Urinary bladder (tissue), 4 donors: ENCODE results near the gene RASD2. TPM values are rescaled to one million over a fixed set of nuclear protein-coding genes. Genes with fewer than 3 reads are reported as not detected.

Experiments used
- DNase-seq: peaks from one replicate; pipeline ENCODE4 v3.0.0-alpha.2; 2015; ENCODE audit errors: extremely low spot score
- H3K27ac ChIP-seq: one replicate; pipeline ENCODE4 v1.5.1; 2013; ENCODE audit warnings: low read depth, mild to moderate bottlenecking, moderate library complexity
- H3K36me3 ChIP-seq: one replicate; pipeline ENCODE4 v1.6.1; 2013; ENCODE audit warnings: mild to moderate bottlenecking, moderate library complexity; ENCODE audit not compliant: insufficient read depth
- H3K4me1 ChIP-seq: one replicate; pipeline ENCODE4 v1.6.1; 2013; ENCODE audit warnings: mild to moderate bottlenecking, moderate library complexity; ENCODE audit not compliant: insufficient read depth
- H3K4me3 ChIP-seq: one replicate; pipeline ENCODE4 v1.5.1; 2013; ENCODE audit warnings: low read depth, low read length
- WGBS: extraction: QIAGEN DNeasy Blood & Tissue Kit; methylation state at CpG from one replicate; pipeline ENCODE4 v1.1.7; 2013; 5-methylcytosine and 5-hydroxymethylcytosine counted together
- polyA plus RNA-seq: library from polyadenylated mRNA; stranded (reverse); fragments of 200-250 nt; gene quantifications from one replicate; pipeline ENCODE4 v1.2.3, GENCODE V29; 2013
- total RNA-seq: library from RNA; depleted of rRNA; stranded (reverse); fragments of >200 nt; gene quantifications from one replicate; pipeline ENCODE4 v1.2.3, GENCODE V29; 2014
- donor health status: healthy with polysubstance abuse.
- donor health status: healthy.

The RASD2 gene
- total and polyA plus RNA-seq, 2 donors = 0.42 to 7.9 TPM

GRCh38 chr22:35580351-35581022 is 39.9 kb downstream of the RASD2 start:
- H3K27ac ChIP-seq = no peak overlapping the region
- no peak for DNase-seq
- H3K4me1 ChIP-seq = no peaks in the 10 kb centered on the region
- no peak overlapping the region for H3K4me3 ChIP-seq
- 85% methylated on average over 10 of the region's 10 CpGs for WGBS
- no peaks in the 10 kb centered on the region for H3K36me3 ChIP-seq

DNA sequence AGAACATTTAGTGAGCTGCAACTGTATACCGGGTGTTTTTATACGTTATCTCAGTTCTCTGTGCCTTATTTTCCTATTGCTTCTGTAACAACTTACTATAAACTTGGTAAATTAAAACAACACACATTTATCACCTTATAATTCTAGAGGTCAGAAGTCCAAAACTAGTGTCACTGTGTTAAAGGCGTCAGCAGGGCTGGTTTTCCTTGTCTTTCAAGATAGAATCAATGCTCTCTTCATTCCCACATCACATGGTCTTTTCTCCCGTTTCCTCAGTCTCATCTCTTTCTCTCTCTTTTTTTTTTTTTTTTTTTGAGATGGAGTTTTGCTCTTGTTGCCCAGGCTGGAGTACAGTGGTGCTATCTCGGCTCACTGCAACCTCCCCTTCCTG is 40.4 kb downstream of the RASD2 start:
- Histone ChIP-seq H3K4me1 (no peaks in the 10 kb centered on the region), H3K36me3 (no peaks in the 10 kb centered on the region), H3K4me3 (no peak overlapping the region), H3K27ac (no peak overlapping the region)
- 90% methylated on average over 5 of the region's 5 CpGs for WGBS
- no peak for DNase-seq

- WGBS = 49% methylated on average over 11 of the region's 11 CpGs
Measured at GRCh38 chr22:35582218-35582860, 41.7 kb downstream of the RASD2 start.

GRCh38 chr22:35582861-35583670 is 42.4 kb downstream of the RASD2 start:
- H3K4me1 ChIP-seq = no peaks in the 10 kb centered on the region
- no peak for DNase-seq
- no peak overlapping the region for H3K27ac ChIP-seq
- no peaks in the 10 kb centered on the region for H3K36me3 ChIP-seq
- H3K4me3 ChIP-seq = no peak overlapping the region
- WGBS = 30% methylated on average over 13 of the region's 13 CpGs

More at GRCh38 chr22:35582218-35582860, 41.7 kb downstream of the RASD2 start:
- Histone ChIP-seq H3K4me3 (no peak overlapping the region), H3K27ac (no peak overlapping the region), H3K4me1 (no peaks in the 10 kb centered on the region), H3K36me3 (no peaks in the 10 kb centered on the region)
- no peak for DNase-seq

DNA sequence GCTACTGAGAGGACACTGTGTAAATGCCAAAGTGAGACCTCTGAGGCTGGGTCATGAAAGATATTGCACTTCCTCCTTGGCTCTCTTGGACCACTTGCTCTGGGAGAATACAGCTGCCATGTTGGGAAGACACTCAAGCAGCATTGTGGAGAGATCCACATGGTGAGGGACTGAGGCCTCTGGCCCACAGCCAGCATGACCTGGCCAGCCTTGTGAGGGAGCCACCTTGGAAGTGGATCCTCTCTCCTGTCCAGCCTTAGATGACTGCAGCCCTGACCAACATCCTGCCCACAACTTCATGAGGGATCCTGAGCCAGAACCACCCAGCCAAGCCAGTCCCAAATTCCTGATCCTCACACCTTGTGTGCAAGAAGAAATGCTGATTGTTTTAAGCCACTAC is 46.1 kb downstream of the RASD2 start:
- DNase-seq = no peak
- H3K4me1 ChIP-seq = no peaks in the 10 kb centered on the region
- no peaks in the 10 kb centered on the region for H3K36me3 ChIP-seq
- no peak overlapping the region for H3K4me3 ChIP-seq
- no peak overlapping the region for H3K27ac ChIP-seq

GRCh38 chr22:35587447-35587870 is 46.8 kb downstream of the RASD2 start:
- no peak for DNase-seq
- H3K4me1 ChIP-seq = no peaks in the 10 kb centered on the region
- H3K36me3 ChIP-seq = no peaks in the 10 kb centered on the region
- H3K27ac ChIP-seq = no peak overlapping the region
- no peak overlapping the region for H3K4me3 ChIP-seq
- WGBS = 53% methylated on average over 6 of the region's 6 CpGs

DNA sequence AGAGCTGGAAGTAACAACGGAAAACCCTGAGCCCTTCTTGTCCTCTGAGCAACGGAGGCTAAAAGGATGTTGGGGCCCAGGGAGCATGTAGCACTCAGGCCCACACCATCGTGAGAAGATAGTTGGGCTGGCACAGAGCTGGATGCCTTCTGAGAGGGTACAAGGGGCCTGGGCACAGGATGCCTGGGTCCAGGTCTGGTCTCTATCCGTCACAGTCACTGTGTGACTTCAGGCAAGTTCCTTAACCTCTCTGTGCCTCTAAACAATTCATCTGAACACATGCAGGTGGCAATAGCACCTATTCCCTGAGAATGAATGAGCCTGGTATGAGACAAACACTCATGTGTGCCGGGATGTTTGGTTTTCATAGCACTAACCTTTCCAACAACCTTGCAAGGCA is 47.3 kb downstream of the RASD2 start:
- no peak overlapping the region for H3K27ac ChIP-seq
- DNase-seq = no peak
- no peak overlapping the region for H3K4me3 ChIP-seq
- no peaks in the 10 kb centered on the region for H3K36me3 ChIP-seq
- 72% methylated on average over 5 of the region's 5 CpGs for WGBS
- no peaks in the 10 kb centered on the region for H3K4me1 ChIP-seq

DNA sequence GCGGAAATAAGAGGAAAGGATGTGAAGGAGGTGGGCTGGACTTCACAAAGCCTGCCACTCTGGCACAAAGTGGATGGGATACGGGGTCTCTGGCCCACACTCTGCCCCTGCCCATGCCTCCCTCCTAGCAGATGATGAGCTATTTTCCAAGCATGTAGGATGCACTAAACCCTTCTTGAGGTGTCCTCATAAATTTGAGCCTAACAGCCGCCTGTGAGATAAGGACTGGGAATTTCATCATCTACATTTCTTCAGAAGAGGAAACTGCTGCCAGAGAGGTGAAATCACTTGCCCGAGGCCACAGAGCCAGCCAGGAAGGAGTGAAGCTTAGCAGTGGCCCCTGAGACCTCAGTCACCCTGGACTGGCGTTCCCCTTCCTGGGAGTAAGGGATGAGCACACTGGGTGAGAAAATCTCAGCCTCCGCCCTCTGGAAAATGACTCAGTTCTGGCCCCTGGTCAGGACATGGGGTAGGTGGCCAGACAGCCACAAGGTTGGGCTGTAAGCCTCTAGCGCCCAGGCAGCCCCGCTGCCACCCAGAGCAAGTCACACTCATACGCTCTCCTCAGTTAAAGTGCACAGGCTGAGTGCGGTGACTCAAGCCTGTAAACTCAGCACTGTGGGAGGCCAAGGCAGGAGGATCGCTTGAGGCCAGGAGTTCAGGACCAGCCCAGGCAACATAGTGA is 48.6 kb downstream of the RASD2 start:
- H3K4me1 ChIP-seq = no peaks in the 10 kb centered on the region
- H3K36me3 ChIP-seq = no peaks in the 10 kb centered on the region
- DNase-seq = no peak
- H3K27ac ChIP-seq = no peak overlapping the region
- H3K4me3 ChIP-seq = no peak overlapping the region
- 65% methylated on average over 11 of the region's 11 CpGs for WGBS

- Histone ChIP-seq H3K36me3 (no peaks in the 10 kb centered on the region), H3K4me1 (no peaks in the 10 kb centered on the region), H3K4me3 (no peak overlapping the region), H3K27ac (no peak overlapping the region)
- 92% methylated on average over 6 of the region's 6 CpGs for WGBS
- no peak for DNase-seq
Measured at GRCh38 chr22:35589756-35590093, 49.1 kb downstream of the RASD2 start.

DNA sequence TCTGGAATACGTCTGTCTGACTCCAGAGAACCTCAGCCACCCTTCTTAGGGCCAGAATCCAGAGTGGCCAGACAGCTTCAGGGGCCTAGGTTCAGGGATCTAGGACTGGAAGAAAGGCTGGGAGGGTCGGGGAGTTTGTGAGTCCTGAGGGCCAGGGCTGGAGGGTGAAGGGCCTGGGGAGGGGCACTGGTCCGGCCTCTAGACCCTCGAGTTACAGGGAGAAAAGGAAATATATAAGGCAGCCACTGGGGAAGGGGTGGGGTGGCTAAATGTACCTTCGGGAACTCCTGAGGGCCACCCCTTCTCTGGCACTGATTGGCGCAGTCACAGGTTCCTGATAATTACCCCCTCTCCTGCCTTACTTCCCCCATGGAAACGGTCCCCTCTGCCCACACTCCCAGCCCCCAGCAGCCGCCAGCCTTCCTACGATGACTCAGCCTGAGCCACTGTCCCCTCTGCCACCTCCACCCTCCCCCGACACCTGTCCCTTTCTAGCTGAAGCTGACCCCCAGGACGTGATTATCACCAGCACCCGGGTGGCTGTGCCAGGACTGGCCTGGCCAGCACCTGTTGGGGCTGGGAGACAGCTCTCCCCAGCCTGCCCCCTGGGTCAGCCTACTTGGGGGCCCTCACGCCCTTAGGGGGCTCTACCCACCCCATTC is 50.1 kb downstream of the RASD2 start:
- DNase-seq = no peak
- H3K4me1 ChIP-seq = no peaks in the 10 kb centered on the region
- H3K27ac ChIP-seq = no peak overlapping the region
- no peak overlapping the region for H3K4me3 ChIP-seq
- no peaks in the 10 kb centered on the region for H3K36me3 ChIP-seq
- 78% methylated on average over 13 of the region's 13 CpGs for WGBS

DNA sequence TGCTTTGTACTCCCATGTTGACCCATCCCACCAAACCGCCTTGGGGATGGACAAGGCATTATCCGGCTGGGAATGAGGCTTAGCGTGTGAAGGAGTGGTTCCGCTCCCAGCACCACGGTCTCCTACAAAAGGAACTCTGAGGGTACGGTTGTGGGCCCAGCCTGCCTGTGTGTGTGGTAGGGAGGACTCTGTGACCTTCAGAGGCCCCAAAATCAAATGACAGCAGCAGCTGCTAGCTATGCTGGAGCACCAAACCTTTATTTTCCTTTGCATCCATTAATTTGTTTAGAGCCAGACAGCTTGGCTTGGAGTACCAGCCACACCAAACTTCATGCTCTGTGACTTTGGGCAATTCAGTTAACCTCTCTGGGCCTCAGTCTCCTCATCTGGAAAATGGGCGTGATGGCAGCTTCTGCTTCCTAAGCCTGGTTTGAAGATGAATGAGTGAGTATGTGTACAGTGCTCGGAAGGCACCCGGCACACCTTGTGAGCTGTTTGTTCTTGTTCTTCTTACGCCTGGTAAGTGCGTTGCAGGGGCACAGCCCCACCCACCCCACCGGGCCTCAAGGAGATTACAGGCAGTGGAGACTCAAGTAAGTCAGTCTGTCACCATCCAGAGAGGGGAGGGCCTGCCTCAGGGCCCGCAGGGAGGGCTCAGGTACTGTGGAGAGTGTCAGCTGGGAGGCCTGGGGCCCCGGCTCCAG is 51.2 kb downstream of the RASD2 start:
- H3K27ac ChIP-seq = no peak overlapping the region
- no peaks in the 10 kb centered on the region for H3K36me3 ChIP-seq
- H3K4me1 ChIP-seq = no peaks in the 10 kb centered on the region
- H3K4me3 ChIP-seq = no peak overlapping the region
- WGBS = 88% methylated on average over 14 of the region's 14 CpGs
- DNase-seq = no peak

GRCh38 chr22:35592418-35592967 is 51.9 kb downstream of the RASD2 start:
- Histone ChIP-seq H3K4me3 (no peak overlapping the region), H3K27ac (no peak overlapping the region), H3K36me3 (no peaks in the 10 kb centered on the region), H3K4me1 (no peaks in the 10 kb centered on the region)
- DNase-seq = no peak
- WGBS = 51% methylated on average over 4 of the region's 4 CpGs
